ENCODE results near the gene ARMC2. TPM values are rescaled to one million over a fixed set of nuclear protein-coding genes. Genes with fewer than 3 reads are reported as not detected.
"Not testable (repeated sequence)": the region's sequence is repeated elsewhere in the genome, so short reads cannot be mapped to it uniquely, and the experiment has no call there.

Gene ARMC2
- total and polyA plus RNA-seq, 10 donors = 1.4 to 12.2 (median 5.7) TPM

- no peak for TF ChIP-seq POLR2AphosphoS5 (IDR thresholded peaks at IDR 0.05)
- no peak for TF ChIP-seq CTCF (IDR thresholded peaks at IDR 0.05 in 8 of 11, conservative IDR thresholded peaks at IDR 0.05 in 3 of 11)
- TF ChIP-seq POLR2A (IDR thresholded peaks at IDR 0.05) = no peak
- 90 to 98% (median 92%) methylated on average over 5 of the region's 5 CpGs for WGBS, 5 donors
These were observed 79.7 kb downstream of the ARMC2 start for GRCh38 chr6:108927927-108928326.

GRCh38 chr6:108928650-108929049, 80.4 kb downstream of the ARMC2 start:
- Histone ChIP-seq H3K9me3 (no peaks in the 10 kb centered on the region), H3K4me3 (no peak overlapping the region), H3K36me3 (no peaks in the 10 kb centered on the region), H3K27me3 (replicated peaks in 1 of 7) (no peaks in the 10 kb centered on the region), H3K4me1 (peaks cover 0 to 11% (median 4%) of the 10 kb centered on the region in 6 donors), H3K27ac (no peak overlapping the region)
- 84 to 92% (median 88%) methylated on average over 4 of the region's 4 CpGs for WGBS, 5 donors
- intact Hi-C loops (cut with DNase I; ENCODE audit: low total_unique reads) = no loop called here
- TF ChIP-seq POLR2AphosphoS5 (IDR thresholded peaks at IDR 0.05) (no peak), POLR2A (IDR thresholded peaks at IDR 0.05) (no peak), CTCF (IDR thresholded peaks at IDR 0.05 in 8 of 11, conservative IDR thresholded peaks at IDR 0.05 in 3 of 11) (no peak)
- DNase-seq = no peak

More at GRCh38 chr6:108927927-108928326, 79.7 kb downstream of the ARMC2 start:
- DNase-seq = no peak
- no peaks in the 10 kb centered on the region for H3K36me3 ChIP-seq
- no peak overlapping the region for H3K27ac ChIP-seq
- H3K4me1 ChIP-seq = peaks cover 0 to 14% (median 5%) of the 10 kb centered on the region in 6 donors
- intact Hi-C loops (cut with DNase I; ENCODE audit: low total_unique reads) = no loop called here
- no peak overlapping the region for H3K4me3 ChIP-seq
- H3K27me3 ChIP-seq (replicated peaks in 1 of 7) = no peaks in the 10 kb centered on the region
- H3K9me3 ChIP-seq = no peaks in the 10 kb centered on the region

GRCh38 chr6:108931090-108931489, 82.9 kb downstream of the ARMC2 start:
- 96 to 98% (median 98%) methylated on average over 3 of the region's 3 CpGs for WGBS, 5 donors
- H3K4me1 ChIP-seq; intact Hi-C loops (cut with DNase I; ENCODE audit: low total_unique reads); H3K4me3 ChIP-seq; H3K36me3 ChIP-seq; H3K27ac ChIP-seq; H3K9me3 ChIP-seq; DNase-seq; H3K27me3 ChIP-seq (replicated peaks in 1 of 7): not testable (repeated sequence)

GRCh38 chr6:108937170-108937569, 88.9 kb downstream of the ARMC2 start:
- Histone ChIP-seq H3K4me3 (no peak overlapping the region), H3K36me3 (no peaks in the 10 kb centered on the region), H3K27ac (no peak overlapping the region), H3K27me3 (replicated peaks in 1 of 7) (no peaks in the 10 kb centered on the region), H3K4me1 (peaks cover 5 to 11% (median 8%) of the 10 kb centered on the region in 6 donors), H3K9me3 (no peaks in the 10 kb centered on the region)
- WGBS, 5 donors = 84 to 100% (median 92%) methylated on average over 1 of the region's 1 CpG
- TF ChIP-seq CTCF (IDR thresholded peaks at IDR 0.05 in 8 of 11, conservative IDR thresholded peaks at IDR 0.05 in 3 of 11) (no peak), POLR2A (IDR thresholded peaks at IDR 0.05) (no peak), POLR2AphosphoS5 (IDR thresholded peaks at IDR 0.05) (no peak)
- intact Hi-C loops (cut with DNase I; ENCODE audit: low total_unique reads) = no loop called here
- DNase-seq = no peak

GRCh38 chr6:108940741-108941140, 92.5 kb downstream of the ARMC2 start:
- H3K4me1 ChIP-seq = peaks cover 25 to 47% (median 39%) of the 10 kb centered on the region in 6 donors
- intact Hi-C loops (cut with DNase I; ENCODE audit: low total_unique reads) = no loop called here
- H3K36me3 ChIP-seq = no peaks in the 10 kb centered on the region
- TF ChIP-seq CTCF (IDR thresholded peaks at IDR 0.05 in 8 of 11, conservative IDR thresholded peaks at IDR 0.05 in 3 of 11) (no peak), POLR2A (IDR thresholded peaks at IDR 0.05) (no peak), POLR2AphosphoS5 (IDR thresholded peaks at IDR 0.05) (no peak)
- WGBS, 5 donors = 94 to 97% (median 96%) methylated on average over 5 of the region's 5 CpGs
- no peak overlapping the region for H3K27ac ChIP-seq
- no peaks in the 10 kb centered on the region for H3K9me3 ChIP-seq
- no peak overlapping the region for H3K4me3 ChIP-seq
- no peaks in the 10 kb centered on the region for H3K27me3 ChIP-seq (replicated peaks in 1 of 7)
- DNase-seq = no peak
